A549 (cell line): ENCODE measurements around the gene EFCAB7. TPM values are rescaled to one million over a fixed set of nuclear protein-coding genes. Genes with fewer than 3 reads are reported as not detected.

ENCODE experiments used
- ATAC-seq, 2 experiments: fragments of 200-7000 bp in 1 of 2; fragments of >200 bp in 1 of 2; cut with Nextera tagmentation in 1 of 2; cut with Tn5 transposase in 1 of 2; 3 replicates each; pipeline versions ENCODE4 v1.8.0 to v1.9.1; 2018 to 2020; ENCODE audit warnings: mild to moderate bottlenecking in 1 of 2, moderate library complexity in 1 of 2
- CTCF ChIA-PET: fragments of 300-600 bp; sonication (Branson Sonifier 250); formaldehyde crosslinking; extraction: SDS; loops from one replicate; lab custom pipeline; 2021; ENCODE audit warnings: antibody characterized with exemption, inconsistent platforms; lab: Yijun Ruan, JAX
- POLR2A ChIA-PET: fragments of 350-600 bp; formaldehyde crosslinking; extraction: SDS; loops from one replicate; lab custom pipeline; 2021; ENCODE audit warnings: antibody characterized with exemption, inconsistent platforms; lab: Yijun Ruan, JAX
- DNase-seq, 2 experiments: peaks; one replicate each; pipeline versions ENCODE4 v3.0.0 to v3.0.0-alpha.2; 2011 to 2016; ENCODE audit warnings: low read depth in 1 of 2, low spot score in 1 of 2
- FAIRE-seq: peaks from 2 replicates; lab custom pipeline; 2011; peaks lifted over from hg19 to GRCh38; lab: Jason Lieb, UNC
- H3K27ac ChIP-seq, 2 experiments: fragments of >200 bp; sonication (Bioruptor Twin); formaldehyde crosslinking; 3 replicates each; pipeline ENCODE4 v1.5.1; 2016 to 2017
- H3K4me1 ChIP-seq: fragments of >200 bp; sonication (Bioruptor Twin); formaldehyde crosslinking; 3 replicates; pipeline ENCODE4 v1.6.1; 2016
- H3K4me2 ChIP-seq: fragments of >200 bp; sonication (Bioruptor Twin); formaldehyde crosslinking; 3 replicates; pipeline ENCODE4 v1.6.1; 2016
- H3K4me3 ChIP-seq: fragments of >200 bp; sonication (Bioruptor Twin); formaldehyde crosslinking; 3 replicates; pipeline ENCODE4 v1.5.1; 2016
- H3K9me3 ChIP-seq: fragments of >200 bp; sonication (Bioruptor Twin); formaldehyde crosslinking; 3 replicates; pipeline ENCODE4 v1.6.1; 2016
- ATOH8 ChIP-seq: fragments of 250-450 bp; sonication (Bioruptor Pico); IDR thresholded peaks from 2 replicates; pipeline ENCODE4 v1.5.0; 2020; ENCODE audit warnings: low read depth, mild to moderate bottlenecking, moderate library complexity
- CBX2 ChIP-seq: fragments of 200-600 bp; sonication (generic); IDR thresholded peaks from 2 replicates; pipeline ENCODE4 v1.6.1; 2016; ENCODE audit warnings: low read depth, mild to moderate bottlenecking, borderline replicate concordance
- CBX8 ChIP-seq: fragments of 200-600 bp; sonication (generic); IDR thresholded peaks from 2 replicates; pipeline ENCODE4 v1.6.1; 2016
- CHD2 ChIP-seq: fragments of 150-350 bp; IDR thresholded peaks from 2 replicates; pipeline ENCODE4 v1.6.1; 2014; ENCODE audit warnings: low read length; ENCODE audit not compliant: partially characterized antibody
- CTCF ChIP-seq: fragments of >200 bp; sonication (Bioruptor Twin); formaldehyde crosslinking; IDR thresholded peaks from 3 replicates; pipeline ENCODE4 v1.5.1; 2016
- E2F6 ChIP-seq: IDR thresholded peaks from 2 replicates; pipeline ENCODE4 v1.6.1; 2012; ENCODE audit warnings: low read depth, borderline replicate concordance
- FOSB ChIP-seq: fragments of 250-450 bp; sonication (Bioruptor Pico); IDR thresholded peaks from 2 replicates; pipeline ENCODE4 v1.5.0; 2020; ENCODE audit warnings: mild to moderate bottlenecking, moderate library complexity
- GATA3 ChIP-seq: IDR thresholded peaks from 2 replicates; pipeline ENCODE4 v1.6.1; 2012; ENCODE audit warnings: borderline replicate concordance
- HDAC2 ChIP-seq: fragments of 200-600 bp; sonication (generic); IDR thresholded peaks from 2 replicates; pipeline ENCODE4 v1.6.1; 2016
- HMGXB4 ChIP-seq: fragments of 250-450 bp; sonication (Bioruptor Pico); IDR thresholded peaks from 2 replicates; pipeline ENCODE4 v1.5.0; 2021; ENCODE audit warnings: mild to moderate bottlenecking, moderate library complexity, borderline replicate concordance
- HOXB13 ChIP-seq: fragments of 250-450 bp; sonication (Bioruptor Pico); IDR thresholded peaks from 2 replicates; pipeline ENCODE4 v1.5.0; 2020; ENCODE audit warnings: low read depth, mild to moderate bottlenecking, moderate library complexity
- JUN ChIP-seq, 2 experiments: fragments of >200 bp; sonication (Bioruptor Twin); formaldehyde crosslinking; IDR thresholded peaks; 2 replicates in 1 of 2; 3 replicates in 1 of 2; pipeline ENCODE4 v1.6.1; 2016 to 2017
- JUNB ChIP-seq: fragments of >200 bp; sonication (Bioruptor Twin); formaldehyde crosslinking; IDR thresholded peaks from 2 replicates; pipeline ENCODE4 v1.6.1; 2016
- KDM1A ChIP-seq: fragments of 200-600 bp; sonication (generic); IDR thresholded peaks from 2 replicates; pipeline ENCODE4 v1.6.1; 2016; ENCODE audit warnings: low read depth, mild to moderate bottlenecking
- KDM5A ChIP-seq: fragments of 200-600 bp; sonication (generic); IDR thresholded peaks from 2 replicates; pipeline ENCODE4 v1.6.1; 2016; ENCODE audit warnings: antibody characterized with exemption, mild to moderate bottlenecking
- MAFK ChIP-seq: fragments of 450-650 bp; IDR thresholded peaks from 2 replicates; pipeline ENCODE4 v1.6.1; 2014; ENCODE audit not compliant: partially characterized antibody
- NR3C1 ChIP-seq: fragments of >200 bp; sonication (Bioruptor Twin); formaldehyde crosslinking; IDR thresholded peaks from 3 replicates; pipeline ENCODE4 v1.6.1; 2017
- PBX3 ChIP-seq: IDR thresholded peaks from 2 replicates; pipeline ENCODE4 v1.6.1; 2012
- RFX5 ChIP-seq: fragments of 450-650 bp; IDR thresholded peaks from 2 replicates; pipeline ENCODE4 v1.7.1; 2014; ENCODE audit warnings: antibody characterized with exemption, mild to moderate bottlenecking, moderate library complexity
- TFCP2L1 ChIP-seq: fragments of 250-450 bp; sonication (Bioruptor Pico); IDR thresholded peaks from 2 replicates; pipeline ENCODE4 v1.5.0; 2021; ENCODE audit warnings: mild to moderate bottlenecking
- USF2 ChIP-seq: fragments of 450-650 bp; IDR thresholded peaks from 2 replicates; pipeline ENCODE4 v1.6.1; 2014; ENCODE audit warnings: antibody characterized with exemption
- ZC3H11A ChIP-seq: fragments of 450-650 bp; IDR thresholded peaks from 2 replicates; pipeline ENCODE4 v1.6.1; 2014; ENCODE audit warnings: antibody characterized with exemption, mild to moderate bottlenecking
- ZFP36 ChIP-seq: fragments of 450-650 bp; IDR thresholded peaks from 2 replicates; pipeline ENCODE4 v1.6.1; 2014; ENCODE audit warnings: borderline replicate concordance; ENCODE audit not compliant: partially characterized antibody
- ZNF302 ChIP-seq: fragments of 250-450 bp; sonication (Bioruptor Pico); IDR thresholded peaks from 2 replicates; pipeline ENCODE4 v1.9.0; 2021; ENCODE audit warnings: inconsistent platforms, mild to moderate bottlenecking, moderate library complexity
- ZSCAN20 ChIP-seq: fragments of 250-450 bp; sonication (Bioruptor Pico); IDR thresholded peaks from 2 replicates; pipeline ENCODE4 v1.8.0; 2022; ENCODE audit warnings: mild to moderate bottlenecking, moderate library complexity
- WGBS: methylation state at CpG from one replicate; pipeline ENCODE4 v1.1.6; 2017; ENCODE audit errors: missing lambda C conversion rate; 5-methylcytosine and 5-hydroxymethylcytosine counted together
- polyA plus RNA-seq, 4 experiments: library from polyadenylated mRNA; depleted of rRNA in 3 of 4; stranded (reverse); fragments of >200 nt; fragmentation: RNase III in 1 of 4; extraction: RNeasy Plus Mini Kit Qiagen cat#74134 plus additional on column Dnase treatment in 1 of 4; gene quantifications; 2 replicates in 3 of 4; 3 replicates in 1 of 4; pipeline ENCODE4 v1.2.3, GENCODE V29; 2011 to 2017

EFCAB7 gene
- polyA plus RNA-seq, 2 of the 4 experiments (the other 2 are of a cell fraction): 4.6 to 5.6 TPM

- TF ChIP-seq MAFK (peak; percentile 38), CBX8 (no peak), RFX5 (no peak), CHD2 (no peak)
- ATAC-seq (no peak), FAIRE-seq (no peak), DNase-seq (no peak)
- H3K9me3 ChIP-seq: no peaks in the 10 kb centered on the region
- ChIA-PET POLR2A (no interaction called here), CTCF (no interaction called here)
- WGBS: 92% methylated on average over 5 of the region's 5 CpGs
- no peak overlapping the region for H3K27ac ChIP-seq
- peaks cover 14% of the 10 kb centered on the region for H3K4me1 ChIP-seq
- H3K4me2 ChIP-seq: no peak overlapping the region
- no peak overlapping the region for H3K4me3 ChIP-seq
These were observed 76.5 kb downstream of the EFCAB7 start for GRCh38 chr1:63599799-63600198.

GRCh38 chr1:63600248-63600647 is 76.9 kb downstream of the EFCAB7 start:
- DNase-seq (no peak), ATAC-seq (no peak), FAIRE-seq (no peak)
- Histone ChIP-seq H3K9me3 (no peaks in the 10 kb centered on the region), H3K4me2 (no peak overlapping the region), H3K4me3 (no peak overlapping the region), H3K27ac (no peak overlapping the region), H3K4me1 (peaks cover 10% of the 10 kb centered on the region)
- POLR2A ChIA-PET: no interaction called here
- TF ChIP-seq GATA3 (no peak), CBX2 (no peak), JUNB (no peak), PBX3 (no peak), JUN (IDR thresholded peaks at IDR 0.05) (no peak), ZNF302 (CRISPR knock-in tag) (no peak), HOXB13 (CRISPR knock-in tag) (no peak), FOSB (CRISPR knock-in tag) (no peak)
- CTCF ChIA-PET: no interaction called here
- 44% methylated on average over 5 of the region's 5 CpGs for WGBS

- POLR2A ChIA-PET: no interaction called here
- Histone ChIP-seq H3K4me3 (no peak overlapping the region), H3K4me1 (peaks cover 9% of the 10 kb centered on the region), H3K4me2 (no peak overlapping the region), H3K9me3 (no peaks in the 10 kb centered on the region), H3K27ac (no peak overlapping the region)
- WGBS: 93% methylated on average over 3 of the region's 3 CpGs
- FAIRE-seq (no peak), ATAC-seq (no peak), DNase-seq (no peak)
- TF ChIP-seq FOSB (CRISPR knock-in tag) (no peak), NR3C1 (no peak), KDM1A (no peak), ZC3H11A (no peak), HDAC2 (no peak), USF2 (no peak), KDM5A (no peak)
- CTCF ChIA-PET: interaction anchor here (0.9 to 1.9 kb wide), 3 partner anchors 24 to 641 kb away, joined by 4 read pairs; no protein-coding TSS in a partner anchor
These were observed 77.7 kb downstream of the EFCAB7 start for GRCh38 chr1:63601061-63601460.

- ChIA-PET POLR2A (no interaction called here), CTCF (interaction anchor here (0.9 to 1.9 kb wide), 4 partner anchors 10 to 641 kb away, joined by 4 read pairs; no protein-coding TSS in a partner anchor)
- Histone ChIP-seq H3K27ac (no peak overlapping the region), H3K9me3 (no peaks in the 10 kb centered on the region), H3K4me1 (peaks cover 6% of the 10 kb centered on the region), H3K4me2 (no peak overlapping the region), H3K4me3 (no peak overlapping the region)
- 73% methylated on average over 4 of the region's 4 CpGs for WGBS
- FAIRE-seq (no peak), DNase-seq (no peak), ATAC-seq (no peak)
- no peak for TF ChIP-seq ATOH8 (CRISPR knock-in tag)
- no peak for TF ChIP-seq E2F6
- no peak for TF ChIP-seq ZNF302 (CRISPR knock-in tag)
- TF ChIP-seq HMGXB4 (CRISPR knock-in tag): no peak
- no peak for TF ChIP-seq ZSCAN20 (CRISPR knock-in tag)
- no peak for TF ChIP-seq ZFP36
- no peak for TF ChIP-seq TFCP2L1 (CRISPR knock-in tag)
- TF ChIP-seq FOSB (CRISPR knock-in tag): no peak
- no peak for TF ChIP-seq MAFK
- no peak for TF ChIP-seq CTCF
These were observed 78.1 kb downstream of the EFCAB7 start for GRCh38 chr1:63601463-63601862.
